Endothelial cell of umbilical vein (primary cell): ENCODE data around the gene CCDC80. TPM values are rescaled to one million over a fixed set of nuclear protein-coding genes. Genes with fewer than 3 reads are reported as not detected.

ENCODE experiments used
- BruUV-seq: library from RNA; stranded (reverse); fragments of 400-500 nt; replicated peaks from 2 replicates; lab custom pipeline; 2021; lab: Mats Ljungman, UMichigan
- CTCF ChIA-PET: fragments of 300-600, 350-600 bp; sonication (Branson Sonifier 250); formaldehyde crosslinking; loops from one replicate; lab custom pipeline; 2021; ENCODE audit warnings: antibody characterized with exemption, inconsistent platforms; lab: Charles Lee
- POLR2A ChIA-PET: fragments of 300-600, 350-600 bp; sonication (Branson Sonifier 250); formaldehyde crosslinking; loops from one replicate; lab custom pipeline; 2021; ENCODE audit warnings: antibody characterized with exemption, inconsistent platforms; lab: Charles Lee
- DNase-seq: peaks from one replicate; pipeline ENCODE4 v3.0.0-alpha.2; 2011; ENCODE audit warnings: low read depth, low spot score
- FAIRE-seq: peaks from 2 replicates; lab custom pipeline; 2011; peaks lifted over from hg19 to GRCh38; lab: Jason Lieb, UNC
- H2AFZ ChIP-seq: 2 replicates; pipeline ENCODE4 v1.6.0; 2012; ENCODE audit warnings: low read depth, low read length, control low read depth, inconsistent platforms
- H3K27ac ChIP-seq: 2 replicates; pipeline ENCODE4 v1.5.1; 2011; ENCODE audit warnings: low read depth, mild to moderate bottlenecking, control low read depth, low read length, moderate library complexity; ENCODE audit not compliant: insufficient read depth
- H3K27me3 ChIP-seq, 2 experiments: 2 replicates each; pipeline versions ENCODE4 v1.6.0 to v1.6.1; 2011; ENCODE audit warnings: low read length in 2 of 2, mixed read lengths in 1 of 2; ENCODE audit not compliant: control insufficient read depth in 2 of 2, insufficient read depth in 2 of 2
- H3K36me3 ChIP-seq, 2 experiments: 2 replicates in 1 of 2; 3 replicates in 1 of 2; pipeline ENCODE4 v1.5.1; 2011; ENCODE audit warnings: low read length in 2 of 2, mild to moderate bottlenecking in 1 of 2, moderate library complexity in 1 of 2; ENCODE audit not compliant: control insufficient read depth in 2 of 2, insufficient read depth in 2 of 2; ENCODE audit errors: extremely low read depth in 1 of 2
- H3K4me1 ChIP-seq: 3 replicates; pipeline ENCODE4 v1.5.1; 2011; ENCODE audit warnings: mild to moderate bottlenecking, low read length; ENCODE audit not compliant: control insufficient read depth, insufficient read depth; ENCODE audit errors: extremely low read depth
- H3K4me2 ChIP-seq: 2 replicates; pipeline ENCODE4 v1.6.1; 2011; ENCODE audit warnings: low read length, control low read depth, mixed read lengths; ENCODE audit not compliant: insufficient read depth
- H3K4me3 ChIP-seq, 3 experiments: fragments of 200-600 bp in 1 of 3; sonication (generic), shearing (Covaris generic) in 1 of 3; replicated peaks in 1 of 3; 2 replicates each; pipeline ENCODE4 v1.5.1; 2011 to 2016; ENCODE audit warnings: control low read depth in 3 of 3, low read length in 3 of 3, mild to moderate bottlenecking in 2 of 3, inconsistent platforms in 1 of 3, low read depth in 1 of 3, moderate library complexity in 1 of 3; ENCODE audit not compliant: insufficient read depth in 1 of 3
- H3K79me2 ChIP-seq: 2 replicates; pipeline ENCODE4 v1.6.0; 2012; ENCODE audit warnings: low read length, inconsistent platforms; ENCODE audit not compliant: control insufficient read depth, insufficient read depth
- H3K9ac ChIP-seq: replicated peaks from 2 replicates; pipeline ENCODE3; 2011; ENCODE audit warnings: low read length, control low read depth; ENCODE audit not compliant: insufficient read depth; ENCODE audit errors: extremely low read depth
- H3K9me1 ChIP-seq: replicated peaks from 3 replicates; pipeline ENCODE4 v1.6.0; 2011; ENCODE audit warnings: mild to moderate bottlenecking, low read length; ENCODE audit not compliant: control insufficient read depth, insufficient read depth; ENCODE audit errors: extremely low read depth
- H3K9me3 ChIP-seq: replicated peaks from 2 replicates; pipeline ENCODE4 v1.5.1; 2012; ENCODE audit warnings: low read length, inconsistent platforms; ENCODE audit not compliant: control insufficient read depth, insufficient read depth
- H4K20me1 ChIP-seq: replicated peaks from 2 replicates; pipeline ENCODE3; 2011; ENCODE audit warnings: mild to moderate bottlenecking, low read length; ENCODE audit not compliant: control insufficient read depth, insufficient read depth; ENCODE audit errors: extremely low read depth
- CTCF ChIP-seq, 2 donors: IDR thresholded peaks; 1 replicate in 1 of 2; 2 replicates in 1 of 2; pipeline ENCODE4 v1.5.1; 2011; ENCODE audit warnings: low read length in 2 of 2, mild to moderate bottlenecking in 2 of 2, moderate library complexity in 2 of 2, control low read depth in 1 of 2, inconsistent platforms in 1 of 2, low read depth in 1 of 2; ENCODE audit not compliant: insufficient read depth in 1 of 2; ENCODE audit errors: extremely low read depth in 1 of 2
- EZH2 ChIP-seq: IDR thresholded peaks from 2 replicates; pipeline ENCODE4 v1.6.1; 2012; ENCODE audit warnings: borderline replicate concordance, low read depth, mild to moderate bottlenecking, moderate library complexity, low read length, inconsistent platforms; ENCODE audit not compliant: severe bottlenecking
- FOS ChIP-seq: IDR thresholded peaks from 2 replicates; pipeline ENCODE4 v1.6.1; 2011; ENCODE audit warnings: mild to moderate bottlenecking, low read length, moderate library complexity, borderline replicate concordance; ENCODE audit not compliant: insufficient read depth
- GATA2 ChIP-seq: IDR thresholded peaks from 2 replicates; pipeline ENCODE4 v1.7.0; 2011; ENCODE audit warnings: low read depth, mild to moderate bottlenecking, moderate library complexity, mixed read lengths, low read length; ENCODE audit not compliant: insufficient read length, insufficient read depth
- JUN ChIP-seq: IDR thresholded peaks from 2 replicates; pipeline ENCODE4 v1.6.1; 2011; ENCODE audit warnings: borderline replicate concordance, low read depth; ENCODE audit not compliant: insufficient read length, insufficient read depth
- MAX ChIP-seq: IDR thresholded peaks from 2 replicates; pipeline ENCODE4 v1.6.1; 2011; ENCODE audit not compliant: insufficient read depth, insufficient read length
- MYC ChIP-seq: IDR thresholded peaks from one replicate; pipeline ENCODE4 v1.6.1; 2011; ENCODE audit warnings: mild to moderate bottlenecking, low read depth, low read length
- POLR2A ChIP-seq: IDR thresholded peaks from 2 replicates; pipeline ENCODE4 v1.6.1; 2012; ENCODE audit warnings: low read depth, mild to moderate bottlenecking, control low read depth, low read length
- POLR2AphosphoS5 ChIP-seq: IDR thresholded peaks from 2 replicates; pipeline ENCODE4 v1.6.1; 2012; ENCODE audit warnings: low read depth, mild to moderate bottlenecking, control low read depth, low read length, moderate library complexity; ENCODE audit not compliant: insufficient read depth
- dilution Hi-C: fragments of 300-500 bp; cut with MboI; formaldehyde crosslinking; loops from one replicate; pipeline ENCODE4 v1.15.0; 2019; ENCODE audit warnings: low sequenced_read_pairs; ENCODE audit not compliant: extremely low pct_ligation_motif_present
- intact Hi-C: fragments of 100-400 bp; cut with micrococcal nuclease; formaldehyde crosslinking; loops from one replicate; pipeline ENCODE4 v1.10.0; 2022
- polyA plus RNA-seq, 4 experiments: library from polyadenylated mRNA; depleted of rRNA in 3 of 4; stranded (reverse) in 3 of 4; unstranded in 1 of 4; fragments of >200 nt; gene quantifications; 2 replicates each; pipeline versions ENCODE4 v1.2.1 to v1.2.3, GENCODE V29; 2011 to 2012; ENCODE audit warnings: missing spikeins in 1 of 4
- total RNA-seq: library from RNA; stranded (reverse); gene quantifications from 2 replicates; pipeline ENCODE4 v1.2.3, GENCODE V29; 2021

CCDC80 gene
- total and polyA plus RNA-seq, 2 donors (not counting 3 experiments of a cell fraction or from before 2014, with no cell fraction given): 28.4 to 77.2 TPM

GRCh38 chr3:112687616-112688015 lies 46.7 kb upstream of the CCDC80 start:
- H3K79me2 ChIP-seq: no peaks in the 10 kb centered on the region
- dilution Hi-C loops: no loop called here
- no peak overlapping the region for H3K4me2 ChIP-seq
- intact Hi-C loops: no loop called here
- ChIA-PET POLR2A (no interaction called here), CTCF (interaction anchor here (1.6 kb wide), 1 partner anchor 11 kb away, joined by 3 read pairs; no protein-coding TSS in a partner anchor)
- H3K4me3 ChIP-seq: no peak overlapping the region
- H3K9me1 ChIP-seq: no peaks in the 10 kb centered on the region
- H3K27ac ChIP-seq: no peak overlapping the region
- BruUV-seq: no TSS peak
- DNase-seq (no peak), FAIRE-seq (no peak)
- H3K36me3 ChIP-seq: no peaks in the 10 kb centered on the region
- H3K27me3 ChIP-seq: no peaks in the 10 kb centered on the region
- no peaks in the 10 kb centered on the region for H3K9me3 ChIP-seq
- H3K4me1 ChIP-seq: no peaks in the 10 kb centered on the region
- TF ChIP-seq POLR2AphosphoS5: no peak
- no peak for TF ChIP-seq MAX
- no peak for TF ChIP-seq FOS
- no peak for TF ChIP-seq EZH2
- TF ChIP-seq POLR2A: no peak
- TF ChIP-seq JUN: no peak
- TF ChIP-seq GATA2: no peak
- no peak for TF ChIP-seq CTCF (IDR thresholded peaks at IDR 0.05; ENCODE audit: extremely low read depth in 1 of 2, insufficient read depth in 1 of 2, low read depth in 1 of 2, low read length in 2 of 2)
- no peak for TF ChIP-seq MYC
- H3K9ac ChIP-seq: no peak overlapping the region
- no peaks in the 10 kb centered on the region for H4K20me1 ChIP-seq
- no peak overlapping the region for H2AFZ ChIP-seq
